HG02759 (cell line): ENCODE measurements around the gene RABGGTA.

ENCODE experiments used
- ATAC-seq: cut with Tn5 transposase; IDR thresholded peaks from one replicate; pipeline ENCODE4 v1.9.1; 2021; ENCODE audit warnings: mild to moderate bottlenecking, moderate library complexity; ENCODE audit not compliant: unreplicated experiment

RABGGTA gene

DNA sequence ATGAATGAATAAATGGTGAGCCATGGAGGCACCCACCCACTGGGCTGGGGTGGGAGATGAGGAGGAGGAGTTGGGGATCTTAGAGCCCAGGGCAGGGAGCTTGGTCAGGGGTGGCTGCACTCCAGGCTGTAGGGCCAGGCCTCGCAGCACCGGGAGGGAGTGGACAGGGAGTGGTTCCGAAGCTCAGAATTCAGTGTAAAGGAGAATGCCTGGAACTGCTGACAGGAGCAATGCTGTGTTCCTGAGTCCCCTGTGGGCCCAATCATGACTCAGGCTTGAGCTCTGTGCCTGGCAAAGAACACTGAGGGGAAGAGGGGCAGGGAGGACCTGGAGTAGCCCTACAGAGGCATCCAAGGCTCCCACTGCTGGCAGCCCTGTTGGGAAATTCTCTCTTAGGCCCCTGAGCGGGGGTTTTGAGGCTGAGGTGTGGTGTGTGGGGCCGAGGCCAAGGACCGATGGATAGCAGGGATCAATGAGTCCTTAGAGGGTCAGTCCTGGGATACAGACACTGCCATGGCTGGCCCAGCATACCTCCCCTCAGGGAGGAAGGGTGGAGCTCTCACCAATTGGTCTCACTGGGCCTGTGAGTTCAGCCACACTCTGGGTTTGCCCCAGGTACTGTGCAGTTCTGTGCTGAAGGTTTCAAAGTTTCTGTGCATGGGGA, 9.5 kb upstream of the RABGGTA start:
- no peak for ATAC-seq

- ATAC-seq = peak; percentile 82
These were observed 8.1 kb upstream of the RABGGTA start for GRCh38 chr14:24279301-24280186.

GRCh38 chr14:24278424-24278823, 7.0 kb upstream of the RABGGTA start:
- ATAC-seq = no peak

GRCh38 chr14:24277606-24278321, 6.4 kb upstream of the RABGGTA start:
- no peak for ATAC-seq

DNA sequence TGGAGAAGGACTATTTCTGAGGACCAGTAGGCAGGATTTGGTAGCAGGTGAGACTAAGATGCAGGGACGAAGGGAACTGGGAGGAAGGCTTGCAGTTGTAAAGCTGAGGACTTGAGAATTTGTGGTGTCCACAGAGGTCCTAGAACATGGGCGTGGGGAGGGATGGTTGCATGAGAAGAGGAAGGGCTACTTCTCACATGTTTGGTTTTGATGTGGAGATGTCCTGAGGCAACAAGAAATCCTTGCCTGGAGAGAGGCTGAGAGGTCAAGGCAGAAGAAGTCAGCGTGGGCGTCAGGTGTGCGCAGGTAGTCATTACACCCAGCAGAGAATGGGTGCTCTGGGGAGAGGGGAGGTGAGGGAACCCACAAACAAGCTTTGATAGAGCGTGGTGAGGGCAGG, 5.7 kb upstream of the RABGGTA start:
- no peak for ATAC-seq

DNA sequence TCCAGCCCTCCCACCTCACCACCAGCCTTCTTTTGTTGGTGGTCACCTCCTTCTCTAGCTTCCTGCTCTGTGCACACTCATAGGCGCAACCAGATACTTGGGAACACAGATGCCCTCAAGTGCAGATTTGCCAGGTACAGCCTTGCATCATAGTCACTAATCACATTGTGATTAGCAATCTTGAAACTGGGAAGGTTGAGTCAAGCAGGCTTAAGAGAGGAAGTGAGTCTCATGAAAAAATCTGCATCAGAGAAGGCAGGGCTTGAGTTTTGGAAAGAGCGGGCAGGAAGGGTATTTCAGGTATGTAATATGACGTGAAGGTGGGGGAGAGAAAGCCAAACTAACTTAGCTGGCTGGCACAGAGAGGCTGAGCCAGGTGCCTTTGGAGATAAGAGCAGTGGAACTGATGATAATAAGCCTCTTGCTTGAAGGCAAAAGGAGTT, 2.7 kb upstream of the RABGGTA start:
- peak; percentile 34 for ATAC-seq

DNA sequence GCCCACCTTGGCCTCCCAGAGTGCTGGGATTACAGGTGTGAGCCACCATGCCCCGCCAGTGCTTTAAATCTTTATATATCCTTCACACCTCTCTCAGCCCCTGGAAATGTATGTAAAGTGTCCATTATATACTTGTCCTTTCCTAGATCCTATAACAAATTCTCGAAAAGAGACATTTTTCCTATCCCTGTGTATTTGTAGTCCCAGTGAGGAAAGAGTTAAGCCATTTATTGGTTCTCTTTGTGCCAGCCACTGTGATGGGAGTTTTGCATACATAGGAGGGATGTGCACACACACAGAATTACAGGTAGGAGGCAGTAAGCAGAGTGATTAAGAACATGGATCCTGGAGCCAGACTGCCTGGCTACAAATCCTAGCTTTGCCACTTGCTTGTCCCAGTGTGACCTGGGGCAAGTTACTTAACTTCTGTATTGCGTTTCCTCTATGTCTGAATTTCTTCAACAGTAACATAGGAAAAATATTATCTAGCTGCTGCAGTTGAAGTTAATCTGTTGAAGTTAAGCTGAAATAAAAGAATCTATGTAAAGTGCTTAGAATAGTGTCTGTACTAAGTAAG, 2.1 kb upstream of the RABGGTA start:
- no peak for ATAC-seq

- no peak for ATAC-seq
These were observed 1.1 kb upstream of the RABGGTA start for GRCh38 chr14:24272467-24272866.

DNA sequence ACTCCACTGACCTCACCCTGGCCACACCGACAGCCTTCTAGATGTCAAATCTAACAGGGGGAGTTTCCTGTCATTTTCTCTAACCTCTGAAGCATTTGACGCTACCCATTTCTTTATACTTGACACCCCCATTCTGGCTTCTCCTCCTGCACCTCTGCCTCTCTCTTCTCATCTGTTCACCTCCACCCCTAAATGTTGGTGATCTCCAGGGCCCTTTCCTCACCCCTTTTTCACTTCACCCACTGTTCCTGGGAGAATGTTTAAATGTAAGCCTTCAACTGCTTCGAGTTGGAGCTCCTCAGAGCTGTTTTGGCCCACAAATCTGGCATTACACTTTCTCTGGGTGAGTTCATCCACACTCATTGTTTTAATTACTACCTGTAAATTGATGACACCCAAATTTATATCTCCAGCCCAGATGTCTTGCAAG, 452 bp upstream of the RABGGTA start:
- ATAC-seq = no peak

DNA sequence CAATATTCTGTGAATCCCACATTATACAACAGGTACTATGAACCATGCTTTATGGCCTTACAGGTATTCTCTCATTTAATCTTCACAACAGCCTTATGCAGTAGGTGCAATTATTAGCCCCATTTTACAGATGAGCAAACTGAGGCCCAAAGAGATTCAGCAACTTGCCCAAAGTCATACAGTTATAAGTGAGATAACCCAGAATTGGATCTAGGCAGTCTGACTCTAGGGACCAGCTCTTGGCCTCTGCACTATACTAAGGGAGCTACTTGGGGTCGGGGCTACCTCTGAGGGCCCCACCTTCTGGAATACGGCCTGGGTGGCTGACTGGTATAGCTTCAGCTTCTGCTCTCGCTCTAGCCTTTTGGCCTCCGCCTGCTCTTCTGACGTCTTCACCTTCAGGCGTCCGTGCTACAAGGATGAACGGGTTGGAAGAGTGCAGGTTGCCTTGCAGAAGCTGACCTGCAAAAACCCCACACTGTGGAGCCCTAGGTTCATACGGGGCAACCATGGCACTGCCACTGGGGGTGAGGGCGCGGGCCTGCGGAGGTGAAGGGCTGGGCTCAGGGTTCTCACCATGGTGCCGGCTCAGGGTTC, 762 bp downstream of the RABGGTA start:
- ATAC-seq = no peak

DNA sequence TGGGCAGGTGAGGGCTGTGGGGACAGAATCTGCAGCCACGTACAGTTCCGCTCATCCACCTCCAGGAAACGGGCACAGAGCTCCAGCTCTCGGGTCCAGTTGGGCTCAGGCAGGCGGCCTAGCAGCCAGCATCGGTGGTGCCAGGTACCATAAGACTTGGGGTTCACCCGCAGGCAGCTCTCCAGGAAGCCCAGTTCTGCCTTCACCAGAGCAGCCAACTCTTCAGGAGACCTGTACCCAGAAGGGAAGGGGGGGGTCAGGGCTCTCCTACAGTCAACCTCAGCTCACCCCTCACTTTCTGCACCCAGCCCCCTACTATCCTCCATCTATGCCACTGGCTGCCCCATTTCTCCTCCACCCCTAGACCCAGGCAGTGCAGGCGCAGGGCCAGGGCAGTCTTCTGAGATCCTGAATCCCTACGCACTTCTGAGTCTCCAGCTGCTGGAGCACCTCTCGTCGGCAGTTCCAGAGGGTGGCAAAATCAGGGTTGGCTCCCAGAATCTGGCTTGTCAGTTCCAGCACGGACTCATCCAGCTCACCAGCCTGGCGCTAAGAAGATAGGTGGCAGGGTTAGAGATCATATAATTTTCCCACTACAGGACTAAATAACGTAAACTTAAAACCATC, 1.4 kb downstream of the RABGGTA start:
- no peak for ATAC-seq

- ATAC-seq = no peak
These were observed 2.0 kb downstream of the RABGGTA start for GRCh38 chr14:24269368-24269767.

GRCh38 chr14:24268225-24268624, 3.2 kb downstream of the RABGGTA start:
- no peak for ATAC-seq

DNA sequence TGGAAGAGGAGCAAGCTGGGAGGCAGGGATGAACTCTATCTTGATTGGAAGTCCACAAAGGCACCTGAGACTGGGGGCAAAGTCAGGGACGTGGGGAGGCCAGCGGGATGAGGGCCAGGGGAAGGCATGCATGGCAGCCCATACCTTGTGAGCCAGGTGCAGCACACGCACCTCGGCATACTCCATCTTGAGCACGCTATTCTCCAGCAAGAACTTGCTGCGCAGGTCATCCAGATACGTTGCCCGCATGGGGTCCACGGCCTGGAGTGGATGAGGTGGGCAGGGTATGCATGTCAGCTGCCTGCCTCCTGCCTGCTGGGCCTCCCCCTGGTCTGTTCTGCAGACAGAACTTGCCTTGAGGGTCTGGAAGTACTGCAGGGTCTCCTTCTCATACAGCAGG, 3.9 kb downstream of the RABGGTA start:
- ATAC-seq = no peak

- ATAC-seq = no peak
These were observed 4.8 kb downstream of the RABGGTA start for GRCh38 chr14:24266344-24267244.

DNA sequence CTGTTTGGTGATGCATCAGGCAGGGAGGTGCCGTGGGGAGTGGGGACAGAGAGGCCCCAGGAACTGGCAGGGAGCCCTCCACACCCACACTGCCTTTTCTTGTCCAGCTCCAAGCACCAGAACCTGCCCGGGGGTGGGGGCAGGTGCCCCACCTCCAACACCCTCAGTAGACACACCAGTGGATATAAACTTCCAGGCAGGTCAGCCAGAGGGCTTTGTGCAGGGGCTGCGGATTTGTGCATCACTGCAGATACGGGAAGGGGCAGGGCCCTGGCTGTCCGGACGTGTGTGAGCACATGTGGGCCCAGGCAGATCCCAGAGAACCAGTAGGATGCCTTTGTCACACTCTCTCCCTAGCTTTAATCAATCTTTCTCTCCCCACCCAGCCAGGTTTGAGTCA, 7.1 kb downstream of the RABGGTA start:
- no peak for ATAC-seq

DNA sequence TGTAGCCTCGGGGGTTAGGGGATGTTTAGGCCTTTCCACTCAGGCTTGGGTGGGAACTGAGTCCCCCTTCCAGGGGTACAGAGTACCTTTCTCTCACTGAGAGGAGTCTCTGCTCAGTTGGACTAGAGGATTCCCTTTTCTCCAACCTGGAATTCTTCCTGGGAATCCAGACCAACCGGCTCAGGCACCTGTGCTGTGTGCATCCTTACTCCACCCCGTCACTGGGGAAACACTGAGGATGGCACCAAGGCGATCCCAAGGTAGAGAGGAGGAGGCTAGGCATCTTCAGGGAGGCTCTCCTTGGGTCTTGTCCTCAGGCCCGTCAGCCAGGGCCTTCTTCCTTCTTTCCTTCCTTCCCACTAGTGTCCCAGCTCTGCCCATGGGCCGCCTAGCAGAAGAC, 7.5 kb downstream of the RABGGTA start:
- no peak for ATAC-seq

DNA sequence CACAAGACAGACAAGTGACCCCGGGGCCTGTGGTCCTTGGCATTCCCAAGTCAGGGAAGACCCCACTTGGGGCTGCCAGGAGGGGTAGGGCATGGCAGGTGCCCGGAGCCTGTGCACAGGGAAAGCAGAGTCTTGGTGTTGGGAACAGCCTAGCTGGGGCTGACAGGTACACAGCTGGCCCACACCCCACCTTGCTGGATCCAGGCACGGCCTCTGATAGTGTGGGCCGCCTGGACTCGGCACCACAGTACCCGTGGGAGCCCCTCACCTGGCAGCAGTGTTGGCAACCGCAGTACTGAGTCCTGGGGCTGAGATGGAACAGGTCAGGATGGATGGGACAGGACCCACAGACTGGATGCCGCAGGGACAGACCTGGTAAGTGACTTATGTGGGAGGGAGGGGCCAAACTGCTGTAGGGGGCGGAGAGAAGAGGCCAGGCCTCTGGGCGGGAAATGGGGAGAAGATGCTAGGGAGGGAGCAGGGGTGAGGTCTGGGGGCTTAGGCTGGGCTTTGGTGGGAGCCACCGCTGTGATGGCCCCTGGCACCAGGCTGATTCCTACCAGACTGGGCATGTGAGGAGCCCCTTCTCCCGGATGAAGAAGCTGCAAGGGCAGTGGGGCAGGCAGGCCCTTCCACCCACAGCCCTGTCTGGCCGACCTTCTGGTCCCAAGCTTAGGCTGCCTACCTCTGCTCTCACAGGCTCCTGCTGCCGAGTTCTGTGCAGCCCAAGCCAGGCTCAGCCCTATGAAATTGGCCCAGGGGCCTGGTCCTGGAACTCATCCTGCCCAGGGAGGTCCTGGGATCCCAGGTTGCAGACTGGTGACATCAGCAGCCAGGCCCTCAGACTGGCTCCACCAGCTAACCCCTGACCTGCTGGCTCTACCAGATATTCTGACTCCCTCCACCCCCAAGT, 8.3 kb downstream of the RABGGTA start, which contains the start of gene TGM1:
TGM1 (minus strand) TSS at position 357 of the 913 bp plus-strand sequence. CDS start 825 bp downstream, outside the sequence.
- ATAC-seq = no peak
